OCI-LY7 (cell line): ENCODE results near the gene ABCC10.

Experiments used
- CTCF ChIP-seq: fragments of 200-600 bp; sonication (generic); conservative IDR thresholded peaks from 2 replicates; pipeline ENCODE4 v1.5.1; 2014; ENCODE audit warnings: mild to moderate bottlenecking, antibody characterized with exemption, low read length, moderate library complexity, mixed read lengths
- EZH2phosphoT487 ChIP-seq: fragments of 200-600 bp; sonication (generic); IDR thresholded peaks from 2 replicates; pipeline ENCODE4 v1.6.1; 2018; ENCODE audit warnings: low read depth, borderline replicate concordance, mild to moderate bottlenecking, mixed run types, antibody characterized with exemption, low read length, moderate library complexity, mixed read lengths

DNA sequence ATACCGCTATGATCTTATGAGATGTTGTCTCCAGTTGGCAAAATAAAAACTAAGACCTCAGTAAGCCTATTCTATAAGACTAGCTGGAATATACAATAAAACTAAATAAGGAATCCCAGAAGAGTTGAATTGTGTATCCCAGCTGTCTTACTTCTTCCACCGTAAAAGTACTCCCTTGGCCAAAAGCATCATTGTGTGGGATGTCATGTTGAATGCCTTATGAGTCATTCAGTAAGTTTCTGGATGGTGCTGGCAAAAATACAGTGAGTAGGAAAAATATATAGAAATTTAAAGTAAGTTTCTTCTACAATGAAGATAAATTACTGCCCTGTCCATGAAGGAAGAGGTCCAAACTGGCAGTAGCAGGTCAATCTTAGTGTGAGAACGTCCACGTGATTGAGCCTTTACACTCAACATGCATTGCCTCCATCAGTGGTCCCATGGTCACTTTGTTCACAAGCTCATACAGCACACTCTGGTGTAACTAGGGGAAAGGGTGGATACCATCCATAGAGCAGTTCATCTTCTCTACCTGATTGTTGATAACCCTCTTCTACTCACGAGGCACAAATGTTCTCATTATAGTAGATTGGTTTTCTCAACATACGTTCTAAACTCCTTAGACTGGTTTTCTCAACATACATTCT, 44.2 kb upstream of the ABCC10 start:
- TF ChIP-seq CTCF (no peak), EZH2phosphoT487 (no peak)
